IMR-90 (cell line): ENCODE data around the gene PITPNM1. TPM values are rescaled to one million over a fixed set of nuclear protein-coding genes. Genes with fewer than 3 reads are reported as not detected.

Experiments used
- ELK1 ChIP-seq: fragments of 150-350 bp; IDR thresholded peaks from 2 replicates; pipeline ENCODE4 v1.6.1; 2016; ENCODE audit warnings: low read depth, mild to moderate bottlenecking, low read length, moderate library complexity, borderline replicate concordance
- RCOR1 ChIP-seq: IDR thresholded peaks from 2 replicates; pipeline ENCODE4 v1.6.1; 2012; ENCODE audit warnings: mild to moderate bottlenecking, low read length, improper control_type of control experiment; ENCODE audit not compliant: insufficient replicate concordance
- polyA plus RNA-seq, 3 experiments: library from polyadenylated mRNA; depleted of rRNA; stranded (reverse); fragments of >200 nt; gene quantifications; 2 replicates each; pipeline ENCODE4 v1.2.3, GENCODE V29; 2012; ENCODE audit warnings: low replicate concordance in 1 of 3
- total RNA-seq: library from RNA; depleted of rRNA; stranded (reverse); fragments of >200 nt; gene quantifications from 2 replicates; pipeline ENCODE4 v1.2.3, GENCODE V29; 2012

The PITPNM1 gene
- total and polyA plus RNA-seq, 2 of the 4 experiments (the other 2 are of a cell fraction), result 5.0 to 15.4 TPM

- no peak for TF ChIP-seq ELK1
- TF ChIP-seq RCOR1, result peak; percentile 65
Observed at GRCh38 chr11:67505605-67506396, 638 bp upstream of the PITPNM1 start (continued).
